ENCODE measurements around the gene KRTAP13-4. TPM values are rescaled to one million over a fixed set of nuclear protein-coding genes. Genes with fewer than 3 reads are reported as not detected.

Gene KRTAP13-4
- not detected for total RNA-seq

- H3K9me3 ChIP-seq, result no peaks in the 10 kb centered on the region
- no peak for DNase-seq
- WGBS, 2 donors, result 66 to 75% methylated on average over 5 to 9 of the region's 9 CpGs
- H3K4me3 ChIP-seq, result no peak within 1 kb of the TSS
- no peaks in the 10 kb centered on the region for H3K36me3 ChIP-seq
- H3K4me1 ChIP-seq, result no peaks in the 10 kb centered on the region
- TF ChIP-seq POLR2A (IDR thresholded peaks at IDR 0.05) (no peak), CTCF (IDR thresholded peaks at IDR 0.05) (no peak)
- H3K27me3 ChIP-seq, result no peaks in the 10 kb centered on the region
- intact Hi-C loops (cut with DNase I), result no loop called here
- H3K27ac ChIP-seq, result no peak within 1 kb of the TSS
Measured at GRCh38 chr21:30430170-30430655, at the start of gene KRTAP13-4. TSS of gene KRTAP13-4 (plus strand) at chr21:30430220. CDS start at chr21:30430276, 56 bp downstream.

GRCh38 chr21:30382201-30382600 lies 47.8 kb upstream of the KRTAP13-4 start:
- no peak overlapping the region for H3K27ac ChIP-seq
- intact Hi-C loops (cut with DNase I), result no loop called here
- no peak for DNase-seq
- H3K36me3 ChIP-seq, result no peaks in the 10 kb centered on the region
- H3K9me3 ChIP-seq, result no peaks in the 10 kb centered on the region
- no peaks in the 10 kb centered on the region for H3K4me1 ChIP-seq
- TF ChIP-seq POLR2A (IDR thresholded peaks at IDR 0.05) (no peak), CTCF (IDR thresholded peaks at IDR 0.05) (no peak)
- H3K4me3 ChIP-seq, result no peak overlapping the region
- no peaks in the 10 kb centered on the region for H3K27me3 ChIP-seq
- 40 to 43% methylated on average over 1 of the region's 1 CpG for WGBS, 2 donors

GRCh38 chr21:30391492-30392025 lies 38.5 kb upstream of the KRTAP13-4 start:
- no peak overlapping the region for H3K4me3 ChIP-seq
- DNase-seq, result no peak
- TF ChIP-seq CTCF (IDR thresholded peaks at IDR 0.05), result no peak
- no peak for TF ChIP-seq POLR2A (IDR thresholded peaks at IDR 0.05)
- intact Hi-C loops (cut with DNase I), result no loop called here
- H3K27me3 ChIP-seq, result no peaks in the 10 kb centered on the region
- H3K4me1 ChIP-seq, result no peaks in the 10 kb centered on the region
- no peak overlapping the region for H3K27ac ChIP-seq
- no peaks in the 10 kb centered on the region for H3K36me3 ChIP-seq
- WGBS, 2 donors, result 50 to 54% methylated on average over 2 of the region's 2 CpGs
- no peaks in the 10 kb centered on the region for H3K9me3 ChIP-seq

- H3K27me3 ChIP-seq, result no peaks in the 10 kb centered on the region
- H3K36me3 ChIP-seq, result no peaks in the 10 kb centered on the region
- no peak within 1 kb of the TSS for H3K4me3 ChIP-seq
- no peak within 1 kb of the TSS for H3K27ac ChIP-seq
- no peak for TF ChIP-seq POLR2A (IDR thresholded peaks at IDR 0.05)
- TF ChIP-seq CTCF (IDR thresholded peaks at IDR 0.05), result no peak
- no peak for DNase-seq
- H3K9me3 ChIP-seq, result no peaks in the 10 kb centered on the region
- WGBS, 2 donors, result 51 to 63% methylated on average over 4 of the region's 4 CpGs
- H3K4me1 ChIP-seq, result no peaks in the 10 kb centered on the region
- intact Hi-C loops (cut with DNase I), result no loop called here
Measured at GRCh38 chr21:30395731-30396130, 34.3 kb upstream of the KRTAP13-4 start, which contains the start of gene KRTAP13-1. TSS of gene KRTAP13-1 (plus strand) at chr21:30396031. CDS start at chr21:30396087, 56 bp downstream.

- intact Hi-C loops (cut with DNase I), result no loop called here
- Histone ChIP-seq H3K4me1 (no peaks in the 10 kb centered on the region), H3K27me3 (no peaks in the 10 kb centered on the region), H3K36me3 (no peaks in the 10 kb centered on the region), H3K4me3 (peak overlapping the region in 1 of 4 donors; percentile 3), H3K27ac (no peak overlapping the region), H3K9me3 (peaks cover 0 to 4% (median 0%) of the 10 kb centered on the region in 3 donors)
- 43 to 59% methylated on average over 6 to 11 of the region's 14 CpGs for WGBS, 2 donors
- no peak for DNase-seq
- TF ChIP-seq POLR2A (IDR thresholded peaks at IDR 0.05) (no peak), CTCF (IDR thresholded peaks at IDR 0.05) (peak in 2 of 6 experiments; percentile 5 to 37)
Measured at GRCh38 chr21:30408782-30409494, 21.1 kb upstream of the KRTAP13-4 start.

Data from esophagus squamous epithelium (tissue), 5 donors.